ENCODE measurements around the gene MARCHF9.
"Not testable (repeated sequence)": the region's sequence is repeated elsewhere in the genome, so short reads cannot be mapped to it uniquely, and the experiment has no call there.

MARCHF9 gene

GRCh38 chr12:57754411-57755193, at the start of gene MARCHF9:
Gene MARCHF9, plus strand, starts transcription at chr12:57755103. Its CDS starts 426 bp downstream, at chr12:57755529.
- in situ Hi-C loops (cut with MboI; ENCODE audit: low sequenced_read_pairs, unreplicated experiment): no loop called here
- DNase-seq (ENCODE audit: low spot score): peak; percentile 88
- no peak for TF ChIP-seq CTCF (IDR thresholded peaks at IDR 0.05; ENCODE audit: borderline replicate concordance, control extremely low read depth, extremely low read depth, insufficient read depth, missing control alignments)

- in situ Hi-C loops (cut with MboI; ENCODE audit: low sequenced_read_pairs, unreplicated experiment): no loop called here
- no peak for DNase-seq (ENCODE audit: low spot score)
- TF ChIP-seq CTCF (IDR thresholded peaks at IDR 0.05; ENCODE audit: borderline replicate concordance, control extremely low read depth, extremely low read depth, insufficient read depth, missing control alignments): no peak
Observed at GRCh38 chr12:57707250-57707649, 47.7 kb upstream of the MARCHF9 start.

- in situ Hi-C loops (cut with MboI; ENCODE audit: low sequenced_read_pairs, unreplicated experiment): no loop called here
- DNase-seq (ENCODE audit: low spot score): no peak
- no peak for TF ChIP-seq CTCF (IDR thresholded peaks at IDR 0.05; ENCODE audit: borderline replicate concordance, control extremely low read depth, extremely low read depth, insufficient read depth, missing control alignments)
Observed at GRCh38 chr12:57708296-57708695, 46.6 kb upstream of the MARCHF9 start.

GRCh38 chr12:57712701-57713100, 42.2 kb upstream of the MARCHF9 start:
- in situ Hi-C loops (cut with MboI; ENCODE audit: low sequenced_read_pairs, unreplicated experiment): no loop called here
- DNase-seq (ENCODE audit: low spot score): no peak
- TF ChIP-seq CTCF (IDR thresholded peaks at IDR 0.05; ENCODE audit: borderline replicate concordance, control extremely low read depth, extremely low read depth, insufficient read depth, missing control alignments): no peak

GRCh38 chr12:57713209-57713608, 41.7 kb upstream of the MARCHF9 start:
- no peak for TF ChIP-seq CTCF (IDR thresholded peaks at IDR 0.05; ENCODE audit: borderline replicate concordance, control extremely low read depth, extremely low read depth, insufficient read depth, missing control alignments)
- DNase-seq (ENCODE audit: low spot score): no peak
- in situ Hi-C loops (cut with MboI; ENCODE audit: low sequenced_read_pairs, unreplicated experiment): no loop called here

- in situ Hi-C loops (cut with MboI; ENCODE audit: low sequenced_read_pairs, unreplicated experiment); DNase-seq (ENCODE audit: low spot score): not testable (repeated sequence)
Observed at GRCh38 chr12:57715036-57715748, 39.7 kb upstream of the MARCHF9 start.

GRCh38 chr12:57715786-57716185, 39.1 kb upstream of the MARCHF9 start:
- in situ Hi-C loops (cut with MboI; ENCODE audit: low sequenced_read_pairs, unreplicated experiment): no loop called here
- DNase-seq (ENCODE audit: low spot score): no peak
- TF ChIP-seq CTCF (IDR thresholded peaks at IDR 0.05; ENCODE audit: borderline replicate concordance, control extremely low read depth, extremely low read depth, insufficient read depth, missing control alignments): no peak

Measured in GM13976 (cell line).